ENCODE data around the gene TRERF1.

TRERF1 gene

GRCh38 chr6:42389736-42390135 lies 62.0 kb downstream of the TRERF1 start:
- TF ChIP-seq CTCF (IDR thresholded peaks at IDR 0.05), result no peak

GRCh38 chr6:42388046-42388445 lies 63.7 kb downstream of the TRERF1 start:
- no peak for TF ChIP-seq CTCF (IDR thresholded peaks at IDR 0.05)

GRCh38 chr6:42387336-42387735 lies 64.4 kb downstream of the TRERF1 start:
- TF ChIP-seq CTCF (IDR thresholded peaks at IDR 0.05), result no peak

- TF ChIP-seq CTCF (IDR thresholded peaks at IDR 0.05), result no peak
Measured at GRCh38 chr6:42385339-42385738, 66.4 kb downstream of the TRERF1 start.

- TF ChIP-seq CTCF (IDR thresholded peaks at IDR 0.05), result no peak
Measured at GRCh38 chr6:42383421-42384205, 68.1 kb downstream of the TRERF1 start.

GRCh38 chr6:42381850-42382249 lies 69.9 kb downstream of the TRERF1 start:
- no peak for TF ChIP-seq CTCF (IDR thresholded peaks at IDR 0.05)

- TF ChIP-seq CTCF (IDR thresholded peaks at IDR 0.05), result no peak
Measured at GRCh38 chr6:42380228-42380979, 71.3 kb downstream of the TRERF1 start.
